ENCODE data around the gene FBXW4.

- no peak for TF ChIP-seq CTCF (IDR thresholded peaks at IDR 0.05)
- no peak for TF ChIP-seq ZFX (IDR thresholded peaks at IDR 0.05; ENCODE audit: borderline replicate concordance)
Measured at GRCh38 chr10:101695404-101695890, 477 bp upstream of the FBXW4 start.

Data from 22Rv1 (cell line).